Midbrain (tissue), 1 donor: ENCODE data around the gene ARL15.

Source experiments
- DNase-seq: peaks from one replicate; lab custom pipeline; 2025; lab: John Stamatoyannopoulos, UW

ARL15 gene

DNA sequence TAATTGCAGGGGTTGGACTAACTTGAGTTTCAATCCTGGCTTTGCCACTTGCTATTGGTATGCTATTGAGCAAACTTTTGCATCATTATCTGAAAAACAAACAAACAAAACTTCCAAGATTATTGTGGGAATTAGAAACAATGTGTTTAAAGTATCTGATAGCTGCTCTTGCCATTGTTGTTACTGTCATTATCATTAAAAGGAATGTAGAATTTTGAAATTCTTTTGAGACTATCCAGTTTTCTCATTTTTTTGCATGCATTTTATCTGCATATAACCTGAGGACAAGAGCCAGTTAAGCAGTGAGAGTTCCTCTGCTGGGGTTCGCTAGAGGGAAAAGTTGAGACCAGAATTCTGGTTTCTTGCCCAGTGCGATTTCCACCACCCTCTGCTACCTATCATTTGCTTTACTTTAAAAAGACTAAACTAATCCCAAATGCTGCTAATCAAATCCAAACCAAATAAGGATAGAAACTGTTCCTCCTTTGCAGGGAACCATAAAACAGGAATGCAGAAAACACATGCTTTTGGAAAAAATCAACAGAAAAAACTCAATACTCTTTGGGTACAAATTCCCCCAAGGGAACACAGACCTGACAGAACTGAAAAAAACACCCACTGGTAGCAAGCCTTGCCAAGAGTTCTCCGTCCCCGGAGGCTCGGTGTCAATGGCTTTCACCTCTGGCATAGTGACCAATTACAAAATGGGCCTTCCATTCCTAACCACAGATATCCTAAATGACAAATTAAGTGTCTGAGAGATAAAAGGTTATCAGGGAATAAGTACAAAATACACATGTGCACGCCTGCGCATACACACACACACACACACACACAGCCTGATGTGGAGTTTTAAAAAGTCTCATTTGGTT, 373.7 kb downstream of the ARL15 start:
- no peak for DNase-seq

GRCh38 chr5:53934151-53934820, 376.1 kb downstream of the ARL15 start:
- DNase-seq: no peak

GRCh38 chr5:53932351-53932750, 378.0 kb downstream of the ARL15 start:
- DNase-seq: no peak

DNA sequence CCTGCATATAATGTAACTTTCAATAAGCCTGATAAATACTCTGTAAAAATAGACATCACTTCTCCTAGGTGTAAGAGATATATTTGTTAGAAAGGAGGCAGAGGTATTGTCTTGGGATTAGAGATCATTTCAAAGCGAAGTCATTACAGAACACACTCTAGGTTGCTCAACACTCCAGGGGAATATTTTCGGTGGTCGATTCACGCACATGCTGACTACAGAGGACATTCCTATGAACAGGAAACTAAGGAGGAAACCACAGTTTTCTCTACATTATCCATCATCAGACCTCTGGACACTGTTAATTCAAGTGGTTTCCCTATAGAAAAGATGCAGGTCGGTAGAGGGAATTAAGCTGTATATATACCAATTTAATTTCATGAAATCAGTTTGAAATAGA, 379.9 kb downstream of the ARL15 start:
- DNase-seq: no peak

DNA sequence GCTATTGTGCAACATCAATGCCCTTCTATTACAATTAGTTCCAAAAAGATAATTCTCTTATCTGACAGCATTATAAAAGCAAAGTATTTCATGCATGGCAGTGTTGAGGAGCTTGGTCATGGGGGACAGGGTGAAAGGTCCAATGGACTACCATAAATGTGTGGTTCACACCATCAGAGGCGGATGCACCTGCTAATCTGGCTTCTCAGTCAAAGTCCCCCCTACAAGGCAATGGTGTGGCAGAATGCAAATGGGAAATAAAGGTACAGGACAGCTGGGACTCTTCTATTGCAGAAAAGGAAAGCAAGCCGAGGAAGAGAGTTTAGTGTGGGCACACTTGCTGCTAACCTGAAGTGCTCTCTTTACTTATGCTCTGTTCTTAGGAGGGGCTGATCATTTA, 380.8 kb downstream of the ARL15 start:
- no peak for DNase-seq

DNA sequence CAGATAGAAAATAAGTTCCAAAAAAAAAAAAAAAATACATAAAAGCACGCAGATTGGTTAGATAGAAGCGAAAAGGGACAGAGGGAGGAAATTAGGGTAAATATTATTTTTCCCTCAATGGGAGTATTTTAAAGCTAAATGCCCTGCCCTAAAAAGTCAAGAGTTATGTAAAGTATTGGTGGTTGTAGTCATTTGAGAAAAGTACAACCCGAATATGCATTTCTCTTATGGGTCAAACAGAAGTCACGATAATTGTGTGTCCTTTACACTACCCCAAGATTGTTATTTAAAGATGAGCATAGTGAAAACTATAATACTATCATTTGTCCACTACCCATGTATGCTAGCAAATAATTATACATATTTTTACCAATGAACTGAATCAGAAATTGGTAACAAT, 381.2 kb downstream of the ARL15 start:
- no peak for DNase-seq

- DNase-seq: no peak
Measured at GRCh38 chr5:53928641-53929040, 381.7 kb downstream of the ARL15 start.

GRCh38 chr5:53927668-53928247, 382.6 kb downstream of the ARL15 start:
- DNase-seq: no peak

- DNase-seq: no peak
Measured at GRCh38 chr5:53926026-53926425, 384.3 kb downstream of the ARL15 start.

- no peak for DNase-seq
Measured at GRCh38 chr5:53924392-53924791, 386.0 kb downstream of the ARL15 start.

GRCh38 chr5:53923961-53924360, 386.4 kb downstream of the ARL15 start:
- no peak for DNase-seq

DNA sequence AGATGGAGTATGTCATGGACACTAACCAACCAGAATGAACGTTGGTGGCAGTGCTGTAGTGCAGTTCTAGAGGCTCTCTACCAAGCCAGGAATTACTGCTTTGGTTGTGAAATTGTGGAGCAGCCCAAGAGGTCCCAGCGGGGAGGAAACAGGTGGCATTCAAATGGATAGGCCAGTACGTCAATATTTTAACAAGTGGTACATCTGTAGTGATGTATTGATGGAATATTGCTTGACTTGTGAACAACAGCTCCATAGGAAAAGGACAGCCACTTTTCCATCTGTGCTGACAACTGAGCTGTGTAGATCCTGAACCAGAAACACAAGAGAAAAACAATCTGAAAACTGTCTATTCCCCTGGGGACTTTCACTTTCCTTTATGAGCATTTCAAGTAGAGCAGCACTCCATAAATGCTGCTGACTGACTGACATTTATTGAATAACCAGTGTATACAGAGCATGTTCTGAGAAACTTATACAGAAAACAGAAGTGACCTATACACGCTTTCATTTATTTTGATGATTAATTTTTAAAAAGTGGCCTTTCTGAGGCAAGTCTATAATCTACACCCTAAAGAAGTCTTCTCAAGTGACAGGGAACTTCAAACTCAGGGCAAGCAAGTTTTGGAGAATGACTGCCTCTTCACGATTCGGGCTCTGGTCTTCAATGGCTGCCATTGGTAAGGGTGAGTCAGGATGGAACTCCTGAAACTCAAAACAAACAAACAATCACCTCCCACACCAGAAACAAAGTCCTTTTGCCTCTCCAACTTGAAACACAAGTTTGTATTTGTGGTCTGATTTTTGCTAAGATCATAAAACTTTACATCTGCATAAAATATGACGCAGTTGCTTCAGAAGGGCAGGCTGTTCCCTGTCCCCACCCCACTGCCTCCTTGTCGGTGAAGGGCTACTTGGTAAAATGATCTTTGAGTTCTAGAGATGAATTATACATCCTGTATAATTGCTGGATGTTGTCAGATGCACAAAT, 387.6 kb downstream of the ARL15 start:
- DNase-seq: no peak

DNA sequence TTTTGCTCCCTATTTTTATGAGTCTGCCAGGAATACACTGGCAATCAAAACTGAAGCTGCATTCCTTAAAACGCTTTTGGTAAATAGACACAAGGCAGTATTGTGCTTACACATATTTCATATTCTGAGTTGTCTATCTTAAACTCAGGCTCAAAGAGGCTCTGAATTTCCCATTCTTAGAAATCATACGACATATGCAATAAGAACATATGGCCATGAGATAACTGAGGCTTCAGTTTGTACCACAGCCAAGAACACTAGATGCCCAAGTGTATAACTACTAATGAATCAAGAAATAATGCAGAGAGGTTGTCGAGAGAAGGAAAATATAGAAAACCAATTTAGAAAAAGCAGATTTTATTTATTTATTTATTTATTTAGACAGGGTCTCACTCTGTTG, 392.5 kb downstream of the ARL15 start:
- DNase-seq: no peak

- no peak for DNase-seq
Measured at GRCh38 chr5:53917095-53917494, 393.3 kb downstream of the ARL15 start.

DNA sequence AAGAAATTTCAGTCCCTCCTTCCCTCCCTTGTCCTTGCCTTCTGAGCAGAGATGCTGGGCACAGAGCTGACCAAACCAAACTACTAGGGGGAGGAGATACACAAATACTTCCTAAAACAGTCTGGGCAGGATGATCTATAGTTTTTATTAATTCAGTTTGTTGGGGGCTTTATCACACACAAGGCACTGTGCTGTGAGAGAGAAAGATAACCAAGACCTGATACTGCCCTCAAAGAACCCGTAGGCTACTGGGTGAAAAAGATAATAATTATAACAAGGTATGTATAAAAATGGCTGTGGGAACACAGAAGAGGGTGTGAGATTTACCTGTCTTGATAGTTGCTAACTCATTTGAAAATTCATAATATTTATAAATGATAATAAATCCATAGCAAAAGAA, 395.3 kb downstream of the ARL15 start:
- DNase-seq: no peak

- DNase-seq: no peak
Measured at GRCh38 chr5:53913941-53914340, 396.4 kb downstream of the ARL15 start.

- DNase-seq: no peak
Measured at GRCh38 chr5:53908757-53909156, 401.6 kb downstream of the ARL15 start.

GRCh38 chr5:53907827-53908226, 402.5 kb downstream of the ARL15 start:
- DNase-seq: no peak

GRCh38 chr5:53906736-53907135, 403.6 kb downstream of the ARL15 start:
- no peak for DNase-seq

DNA sequence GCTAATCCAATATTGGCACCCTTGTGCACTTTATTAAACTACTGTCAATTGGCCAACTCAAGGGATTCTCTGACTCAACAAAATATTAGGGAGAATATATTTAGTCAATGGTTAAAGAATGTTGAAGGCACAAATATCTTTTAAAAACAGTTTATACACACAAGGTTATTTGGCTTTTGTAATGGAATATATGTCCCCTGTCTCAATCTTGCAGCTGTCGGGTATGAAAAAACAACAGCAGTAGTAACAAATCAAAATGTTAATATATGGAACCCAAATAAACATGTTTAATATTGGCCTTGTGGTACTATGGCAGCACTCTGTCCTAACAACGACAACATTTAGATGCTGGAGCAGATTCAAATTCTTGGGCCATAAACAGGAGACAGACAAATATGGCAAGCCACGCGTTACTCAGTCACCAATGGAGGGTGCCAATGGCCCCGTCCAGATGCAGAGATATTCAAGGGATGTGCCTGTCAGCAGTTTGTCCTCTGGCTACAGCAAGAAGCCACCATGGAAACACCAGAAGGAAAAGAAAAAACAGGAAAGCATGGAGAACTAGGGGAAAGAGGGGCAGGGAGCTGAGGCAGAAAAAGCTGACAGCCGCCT, 408.0 kb downstream of the ARL15 start:
- no peak for DNase-seq

GRCh38 chr5:53900677-53901076, 409.7 kb downstream of the ARL15 start:
- DNase-seq: no peak
